HG03565 (cell line): ENCODE data around the gene FOXF1.

Experiments used
- ATAC-seq: cut with Tn5 transposase; IDR thresholded peaks from one replicate; pipeline ENCODE4 v1.9.1; 2021; ENCODE audit warnings: mild to moderate bottlenecking, moderate library complexity; ENCODE audit not compliant: unreplicated experiment

FOXF1 gene

DNA sequence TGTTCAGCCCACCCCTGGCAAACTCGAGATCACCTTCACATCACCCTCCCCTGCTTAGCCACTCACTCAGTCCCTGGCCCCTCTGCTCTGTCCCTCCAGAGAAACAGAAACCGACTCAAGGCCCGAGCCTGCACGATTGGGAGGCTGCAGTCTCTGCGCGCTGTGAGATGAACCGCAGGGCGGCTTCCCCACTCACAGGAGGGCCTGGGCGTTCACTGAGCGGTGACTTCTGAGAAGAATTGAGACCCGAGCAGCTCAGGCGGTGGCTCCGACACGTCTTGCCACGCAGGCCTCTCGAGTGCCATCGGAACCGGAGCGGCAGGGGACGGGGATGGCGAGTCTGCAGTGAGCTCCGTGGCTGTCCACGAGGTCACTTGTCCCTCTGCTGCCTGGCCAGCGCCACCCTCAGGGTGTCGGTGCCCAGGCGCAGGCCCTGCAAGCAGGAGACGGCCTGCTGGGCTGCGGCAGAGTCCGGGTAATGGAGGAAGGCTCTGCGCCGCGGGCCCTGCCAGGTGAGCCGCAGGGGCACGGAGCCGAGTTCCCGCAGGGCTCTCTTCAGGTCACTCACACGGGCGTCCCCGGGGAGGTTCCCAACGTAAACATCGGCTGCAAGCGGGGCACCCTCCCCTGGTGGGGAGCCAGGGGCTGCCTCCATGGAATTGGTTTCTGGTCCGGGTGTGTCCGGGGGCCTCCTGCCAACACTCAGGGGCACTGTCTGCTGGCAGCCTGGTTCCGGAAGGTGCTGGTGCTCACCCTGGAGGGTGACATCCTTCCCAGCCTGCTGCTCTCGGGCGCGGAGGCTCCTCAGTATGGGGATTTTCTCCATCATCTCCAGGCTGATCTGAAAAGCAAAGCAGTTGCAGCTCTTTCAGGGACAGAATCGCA lies 21.6 kb downstream of the FOXF1 start:
- ATAC-seq = no peak

DNA sequence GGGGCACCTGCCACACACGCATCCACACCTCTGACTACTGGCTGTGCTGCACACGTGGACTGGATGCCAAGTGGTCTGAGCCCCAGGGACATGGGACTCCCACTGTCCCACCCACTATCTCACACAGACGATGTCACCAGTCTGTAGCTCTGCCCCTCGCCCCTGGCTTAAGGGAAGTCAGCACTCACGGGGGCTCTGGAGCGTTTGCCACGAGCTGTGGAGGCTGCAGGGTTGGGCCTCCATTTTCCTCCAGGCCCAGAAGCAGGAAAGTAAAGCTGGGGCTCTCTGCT lies 22.1 kb downstream of the FOXF1 start:
- ATAC-seq = no peak

DNA sequence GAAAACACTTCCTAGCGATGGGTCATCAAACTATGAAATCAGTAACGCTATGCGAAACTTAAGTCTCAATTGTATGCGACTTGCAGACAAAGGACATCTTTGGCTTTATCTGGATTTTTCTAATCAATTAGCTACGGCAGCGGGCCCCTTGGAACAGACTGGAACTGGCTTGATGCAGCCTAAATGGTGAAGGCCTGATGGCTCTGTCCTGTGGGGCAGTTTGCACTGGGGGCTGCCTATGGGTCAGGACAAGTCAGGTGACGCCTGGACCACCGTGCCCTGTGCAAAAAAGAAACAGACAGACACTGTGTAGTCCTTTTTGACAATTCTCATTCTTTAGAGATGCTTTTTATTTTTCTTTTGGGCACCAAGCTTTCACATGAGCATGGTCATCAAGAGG lies 22.7 kb downstream of the FOXF1 start:
- no peak for ATAC-seq

DNA sequence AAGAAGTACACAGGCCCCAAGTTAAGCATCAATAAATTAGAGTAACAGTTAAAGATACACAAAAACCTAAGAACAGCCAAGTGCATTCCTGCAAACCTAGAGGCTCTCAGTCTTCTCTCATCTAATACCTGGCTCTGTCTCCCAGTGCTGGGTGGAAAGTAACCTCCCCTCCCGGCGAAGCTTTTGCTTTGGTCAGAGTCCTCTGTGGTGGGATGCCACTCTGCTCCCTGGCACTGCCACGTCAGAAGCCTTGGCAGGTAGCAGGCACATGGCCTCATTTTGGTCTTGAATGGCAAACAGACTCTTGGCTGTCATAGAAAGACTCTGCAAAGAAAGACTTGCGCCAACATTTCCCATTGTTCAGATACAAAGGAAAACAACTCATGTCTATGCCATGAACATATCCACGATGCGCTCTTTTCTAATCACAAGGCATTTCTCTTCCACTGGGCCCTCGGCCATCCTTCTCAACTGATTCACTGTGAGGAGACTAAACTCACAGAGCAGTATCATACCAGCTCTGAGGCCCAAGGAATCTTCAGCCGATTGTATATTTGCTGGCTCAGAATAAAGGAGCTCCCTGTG lies 23.5 kb downstream of the FOXF1 start:
- ATAC-seq = no peak

DNA sequence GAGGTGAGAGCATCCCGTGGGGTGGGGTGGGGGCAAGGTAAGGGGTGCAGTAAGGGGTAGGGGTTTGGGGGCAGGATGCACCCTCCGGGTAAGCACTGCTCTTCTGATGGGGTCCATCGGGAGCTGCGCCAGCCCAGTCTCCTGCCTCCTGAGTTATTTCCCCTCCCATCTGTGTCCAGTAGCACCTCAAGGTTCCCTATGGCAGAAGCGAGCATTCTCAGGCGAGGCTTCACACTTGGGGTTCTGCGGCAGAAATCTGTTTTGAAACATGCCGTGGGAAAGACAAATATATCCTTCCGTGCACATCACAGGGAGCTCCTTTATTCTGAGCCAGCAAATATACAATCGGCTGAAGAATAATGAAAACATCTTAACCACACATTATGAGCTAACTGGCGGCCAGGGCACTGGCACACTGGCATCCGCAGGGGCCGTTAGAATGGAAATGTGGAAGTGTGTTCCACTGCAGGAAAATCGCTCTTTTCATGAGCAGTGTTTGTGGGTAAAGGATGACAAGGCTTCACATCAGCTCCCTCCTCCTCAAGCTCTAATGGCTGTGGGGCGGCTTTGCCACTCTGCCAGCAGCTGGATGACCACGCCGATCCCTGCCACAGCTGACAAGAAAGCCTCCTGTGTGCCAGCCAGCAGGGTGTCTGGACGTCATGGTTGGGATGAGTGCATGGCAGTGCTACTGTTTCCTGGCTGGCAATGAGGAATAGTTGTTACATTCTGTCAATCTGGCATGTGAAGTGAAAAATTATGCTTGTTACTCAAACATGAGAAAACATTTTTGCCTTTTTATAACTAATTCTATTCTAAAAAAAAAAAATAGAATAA lies 24.7 kb downstream of the FOXF1 start:
- ATAC-seq = no peak

DNA sequence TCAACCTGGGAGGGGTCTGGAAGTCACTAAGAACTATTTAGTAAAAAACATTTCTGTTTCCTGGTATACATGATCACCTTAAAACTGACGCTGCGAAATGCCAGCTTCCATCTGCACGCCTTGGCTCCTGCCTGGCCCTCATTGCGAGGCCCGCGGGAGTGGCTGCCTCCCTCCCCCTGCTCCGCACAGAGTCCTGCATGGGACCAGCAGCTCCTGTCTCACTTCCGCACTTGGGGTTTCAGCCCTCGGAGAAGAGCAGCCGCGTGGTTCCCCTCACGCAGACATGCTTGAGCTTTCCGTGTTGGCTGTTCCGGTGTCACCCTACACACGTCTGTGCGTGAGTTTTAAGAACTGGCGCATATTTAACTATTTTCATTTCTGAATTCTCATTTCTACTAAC lies 26.3 kb downstream of the FOXF1 start:
- ATAC-seq = no peak

DNA sequence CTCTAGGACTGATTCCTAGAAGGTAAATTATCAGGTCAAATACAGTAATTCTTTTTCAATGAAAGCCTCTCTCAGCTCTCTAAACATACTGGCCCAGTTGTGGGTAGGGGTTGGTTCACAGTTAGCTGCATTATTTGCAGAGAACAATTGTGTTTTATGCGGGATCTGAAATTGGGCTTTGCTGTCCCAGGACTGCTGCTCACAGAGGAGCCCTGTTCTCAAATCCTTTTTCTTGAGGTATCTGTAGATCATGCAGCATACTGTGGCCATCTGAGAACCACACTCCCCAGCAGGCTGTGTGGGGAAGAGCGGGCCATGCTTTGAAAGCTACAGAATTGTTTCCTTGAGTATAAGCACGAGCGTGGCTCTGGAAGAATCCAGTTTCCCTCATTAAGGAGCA lies 27.2 kb downstream of the FOXF1 start:
- ATAC-seq = no peak

DNA sequence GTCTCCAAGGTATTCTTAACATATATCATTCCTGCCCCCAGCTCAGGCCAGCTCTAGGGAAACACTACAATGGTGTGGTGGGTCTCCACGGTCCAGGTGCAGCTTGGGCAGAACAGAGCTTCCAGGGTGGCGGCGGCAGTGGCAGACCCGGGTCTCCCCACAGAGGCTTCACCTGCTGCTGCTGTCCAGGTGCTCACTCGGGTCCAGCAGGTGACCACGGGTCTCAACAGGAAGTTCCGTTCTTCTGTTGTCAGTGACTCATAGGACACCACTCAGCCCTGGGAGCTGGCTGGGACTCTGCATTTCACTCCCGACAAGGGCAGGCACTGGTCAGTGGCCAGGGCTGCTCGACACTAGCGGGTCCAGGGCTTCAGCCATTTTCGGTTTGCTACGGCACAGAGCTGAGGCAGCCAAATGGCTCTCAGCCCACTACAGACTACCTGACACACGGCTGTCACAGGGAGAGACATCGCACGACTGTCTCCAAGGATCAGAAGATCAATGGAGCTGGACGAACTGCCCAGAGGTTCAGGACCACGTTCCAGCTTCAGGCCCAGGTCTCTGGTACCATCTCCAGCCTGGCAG lies 28.0 kb downstream of the FOXF1 start:
- no peak for ATAC-seq

DNA sequence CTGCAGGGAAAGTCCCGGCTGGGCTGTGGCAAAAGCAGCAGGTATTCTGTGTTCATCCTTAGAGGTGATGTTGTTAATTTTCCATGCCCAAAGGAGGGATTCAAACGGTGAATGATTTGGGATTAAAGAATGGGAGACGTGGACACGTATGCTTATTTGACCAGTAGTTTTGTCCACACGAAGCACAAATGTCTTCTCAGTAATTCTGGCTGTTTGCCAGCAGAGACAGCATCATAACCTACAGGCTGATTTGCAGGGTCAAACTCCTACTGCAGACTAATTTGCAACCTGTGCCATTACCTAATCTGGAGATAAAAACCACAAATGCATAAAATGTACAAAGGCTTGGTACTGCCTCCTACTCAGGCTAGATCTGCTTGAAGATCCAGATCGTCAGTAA lies 30.6 kb downstream of the FOXF1 start:
- ATAC-seq = no peak

DNA sequence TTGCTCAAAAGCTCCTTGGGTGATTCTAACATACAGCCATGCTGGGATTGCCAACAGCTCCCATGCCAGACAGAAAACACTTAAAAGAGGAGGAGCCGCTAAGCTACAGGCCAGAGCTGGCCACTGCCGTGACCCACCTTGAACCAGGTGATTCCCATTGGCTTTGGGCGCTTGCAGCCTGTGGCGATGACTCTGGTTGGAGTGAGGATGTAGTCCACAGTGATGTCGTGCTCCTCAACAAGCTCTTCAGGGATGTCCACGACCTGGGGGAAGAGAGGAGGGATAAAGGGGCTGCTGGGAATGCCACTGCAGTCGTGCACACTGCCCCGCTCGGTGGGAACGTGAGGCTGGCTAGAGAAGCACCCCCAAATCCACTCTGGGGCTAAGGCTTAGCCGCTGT lies 31.2 kb downstream of the FOXF1 start:
- no peak for ATAC-seq

DNA sequence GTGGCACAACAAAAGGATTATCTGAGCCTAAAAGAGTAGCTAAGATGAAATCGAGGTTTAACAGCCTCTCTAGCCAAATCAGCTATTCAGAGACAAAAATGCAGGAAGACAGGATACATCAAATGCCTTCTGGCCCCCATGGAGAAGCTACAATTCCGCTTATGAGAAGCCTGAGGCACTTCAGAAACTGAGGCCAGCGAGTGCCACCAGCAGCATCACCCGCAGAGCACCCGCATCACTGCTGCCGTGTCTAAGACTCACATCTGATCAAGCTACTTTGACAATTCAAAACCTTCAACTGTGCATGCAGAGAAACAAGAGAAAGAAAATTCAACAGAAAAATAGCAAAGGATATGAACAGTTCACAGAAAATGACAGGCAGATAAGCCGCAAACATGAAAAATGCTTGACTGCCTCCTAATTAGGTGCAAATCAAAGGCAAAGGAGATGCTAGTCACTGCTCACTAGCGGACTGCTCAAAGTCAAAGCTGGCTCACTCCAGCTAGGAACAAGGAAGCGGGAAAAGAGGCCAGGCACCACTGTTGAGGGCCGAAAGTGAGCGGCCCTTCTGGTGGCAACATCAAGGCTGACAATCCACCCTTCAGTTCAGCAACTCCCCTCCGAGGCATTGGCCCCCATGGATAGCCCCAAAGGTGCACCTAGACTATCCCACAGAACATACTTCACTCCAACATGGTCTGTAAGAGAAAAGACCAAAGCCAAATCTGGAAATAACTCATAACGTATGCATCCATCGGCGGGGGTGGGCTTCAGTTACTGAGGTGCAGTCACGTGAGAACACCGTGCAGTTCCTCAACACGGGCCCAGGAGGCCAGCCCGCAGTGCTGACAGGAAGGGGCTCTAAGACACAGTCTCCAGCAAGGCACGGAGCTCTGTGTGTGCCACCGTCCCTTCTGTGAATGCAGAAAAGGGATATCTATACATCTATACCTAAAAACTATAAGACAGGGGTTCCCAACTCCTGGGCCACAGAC lies 32.7 kb downstream of the FOXF1 start:
- ATAC-seq = no peak

DNA sequence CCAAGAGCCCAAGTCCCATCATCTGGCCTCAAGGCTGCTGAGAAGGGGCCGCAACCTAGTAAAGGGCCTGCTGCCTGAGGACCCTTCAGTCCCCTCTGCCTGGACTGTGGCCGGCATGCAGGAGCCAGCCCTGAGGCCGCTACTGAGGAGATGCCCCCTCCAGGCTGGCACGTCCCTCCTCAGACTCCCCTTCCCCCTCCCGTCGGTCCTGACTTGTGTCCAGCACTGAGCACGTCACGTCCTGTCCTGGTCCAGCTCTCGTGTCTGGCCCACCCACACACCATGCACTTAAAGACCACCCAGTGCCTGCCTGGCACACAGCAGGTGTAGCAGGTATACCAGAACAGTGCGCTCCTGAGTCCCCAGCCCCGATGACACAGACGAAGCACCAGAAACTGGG lies 35.2 kb downstream of the FOXF1 start:
- no peak for ATAC-seq

DNA sequence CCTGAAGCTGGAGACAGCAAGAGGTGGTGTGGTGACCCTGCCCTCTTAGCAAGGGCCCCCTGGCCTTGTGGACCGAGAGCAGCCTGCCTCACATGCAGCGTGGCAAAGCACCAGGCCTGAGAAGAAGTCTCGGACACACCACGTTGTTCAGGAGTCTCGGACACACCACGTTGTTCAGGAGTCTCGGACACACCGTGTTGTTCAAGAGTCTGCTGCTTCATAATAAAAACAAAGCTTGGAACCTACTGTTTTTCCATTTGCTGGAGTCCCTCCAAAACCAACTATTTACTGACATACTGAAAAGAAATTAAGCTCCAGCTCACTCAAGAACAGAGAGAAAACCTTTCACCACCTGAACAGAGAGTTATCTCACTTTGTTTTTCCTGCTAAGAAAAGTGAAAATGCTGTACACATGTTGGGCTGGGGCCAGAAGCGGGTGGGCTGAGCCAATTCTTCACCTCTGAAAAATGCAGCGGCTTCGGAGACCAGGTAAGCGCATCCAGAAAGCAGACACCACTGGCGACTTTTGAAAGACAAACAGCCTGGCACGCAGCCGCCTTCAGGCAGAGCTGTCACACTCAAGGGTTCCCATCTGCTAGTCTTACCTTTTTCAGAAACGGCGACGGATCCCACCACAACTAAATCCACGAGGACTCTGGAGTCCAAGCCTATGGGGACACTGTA lies 35.8 kb downstream of the FOXF1 start:
- ATAC-seq = no peak

DNA sequence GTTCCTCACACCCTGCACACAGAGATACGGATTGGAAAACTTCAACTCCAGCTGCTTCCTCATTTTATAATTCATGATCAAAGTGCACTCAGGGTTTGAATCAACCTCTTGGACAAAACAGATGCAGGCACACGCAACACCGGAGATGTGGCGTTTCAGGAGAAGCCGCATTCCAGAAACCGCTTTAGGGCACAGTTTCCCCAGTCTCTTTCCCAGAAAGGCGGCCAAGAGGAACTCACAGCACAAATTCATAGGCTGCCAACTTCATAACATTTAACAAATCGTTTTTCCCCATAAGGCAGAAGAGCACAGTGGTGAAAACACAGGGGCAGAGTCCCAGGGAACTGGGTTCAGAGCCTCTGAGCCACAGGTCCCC lies 36.3 kb downstream of the FOXF1 start:
- ATAC-seq = no peak

DNA sequence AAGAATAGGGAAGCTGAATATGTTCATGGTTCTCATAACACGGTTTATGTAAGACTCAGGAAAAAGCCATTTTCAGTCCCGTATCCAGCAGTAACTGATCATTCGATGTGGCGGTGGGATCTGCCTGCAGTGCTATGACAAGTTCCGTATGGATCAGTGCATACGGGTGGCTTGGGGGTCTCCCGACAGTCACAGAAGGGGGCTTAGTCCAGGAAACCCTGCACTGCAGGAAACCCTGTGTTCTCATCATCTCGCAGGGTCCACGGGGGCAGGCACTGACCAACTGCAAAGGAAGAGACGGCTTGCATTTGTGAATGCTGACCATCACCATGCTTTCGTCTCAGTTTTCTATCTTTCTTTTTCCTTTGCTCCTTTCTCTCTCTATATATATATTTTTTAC lies 37.0 kb downstream of the FOXF1 start:
- no peak for ATAC-seq

DNA sequence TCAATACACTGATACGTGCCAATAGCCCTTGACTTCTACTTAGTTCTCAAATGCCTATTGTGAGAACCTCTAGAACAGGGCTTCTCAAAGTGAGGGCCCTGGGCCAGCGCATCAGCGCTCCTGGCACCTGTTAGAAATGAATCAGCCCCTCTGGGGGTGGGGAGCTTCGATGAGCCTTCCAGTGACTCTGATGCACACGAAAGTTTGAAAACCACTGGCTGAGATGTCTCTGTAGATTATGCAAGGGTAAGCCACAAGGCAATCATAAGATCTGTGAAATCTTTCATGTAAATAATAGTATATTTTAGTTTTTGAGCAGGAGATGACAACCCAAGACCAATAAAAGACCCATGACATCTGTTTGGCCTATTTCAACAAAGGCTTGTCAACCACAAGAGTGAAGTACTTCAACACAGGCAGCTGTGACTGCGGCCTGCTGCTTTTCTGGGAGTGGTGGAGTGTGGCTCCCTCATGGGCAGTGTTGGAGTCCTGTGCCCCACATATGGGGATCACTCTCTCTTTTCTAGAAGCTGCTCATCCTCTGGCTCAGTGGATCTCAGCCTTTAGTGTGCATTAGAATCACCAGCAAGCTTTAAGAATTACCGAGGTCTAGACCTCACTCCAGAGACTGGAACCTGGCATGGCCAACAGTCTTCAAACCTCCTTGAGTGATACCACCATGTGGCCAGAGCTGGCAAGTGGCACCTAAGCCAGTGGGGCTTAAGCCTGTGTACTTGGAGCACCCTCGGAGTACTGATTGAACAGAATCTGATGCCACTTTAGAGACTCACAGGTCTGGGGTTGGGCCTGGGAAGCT lies 39.0 kb downstream of the FOXF1 start:
- no peak for ATAC-seq

DNA sequence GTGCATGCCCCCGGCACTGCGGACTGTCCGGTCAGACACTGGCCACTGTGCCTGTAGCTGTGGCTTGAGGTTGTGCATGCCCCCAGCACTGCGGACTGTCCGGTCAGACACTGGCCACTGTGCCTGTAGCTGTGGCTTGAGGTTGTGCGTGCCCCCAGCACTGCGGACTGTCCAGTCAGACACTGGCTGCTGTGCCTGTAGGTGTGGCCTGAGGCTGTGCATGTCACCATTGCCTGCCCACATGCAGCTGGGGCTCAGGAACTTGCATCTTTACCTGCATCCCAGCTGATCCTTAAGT lies 39.5 kb downstream of the FOXF1 start:
- ATAC-seq = no peak

DNA sequence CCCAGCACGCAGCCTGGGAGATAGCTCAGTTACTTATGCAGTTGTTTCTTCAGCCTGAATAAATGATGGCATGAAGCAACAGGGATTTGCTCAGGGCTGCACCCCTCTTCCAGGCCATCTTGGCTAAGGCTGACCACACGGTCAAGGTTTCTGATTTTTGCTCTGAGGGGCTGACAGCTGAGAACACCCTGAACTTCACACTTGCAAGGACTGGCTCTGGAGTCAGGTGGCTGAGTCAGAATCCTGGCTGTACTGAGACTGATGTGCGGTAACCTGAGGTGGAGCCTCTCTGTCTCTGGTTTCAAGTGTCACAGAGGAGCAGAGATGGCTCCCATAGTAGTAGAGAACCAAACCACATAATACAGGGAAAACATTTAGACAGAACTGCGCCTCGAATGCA lies 40.0 kb downstream of the FOXF1 start:
- ATAC-seq = no peak

DNA sequence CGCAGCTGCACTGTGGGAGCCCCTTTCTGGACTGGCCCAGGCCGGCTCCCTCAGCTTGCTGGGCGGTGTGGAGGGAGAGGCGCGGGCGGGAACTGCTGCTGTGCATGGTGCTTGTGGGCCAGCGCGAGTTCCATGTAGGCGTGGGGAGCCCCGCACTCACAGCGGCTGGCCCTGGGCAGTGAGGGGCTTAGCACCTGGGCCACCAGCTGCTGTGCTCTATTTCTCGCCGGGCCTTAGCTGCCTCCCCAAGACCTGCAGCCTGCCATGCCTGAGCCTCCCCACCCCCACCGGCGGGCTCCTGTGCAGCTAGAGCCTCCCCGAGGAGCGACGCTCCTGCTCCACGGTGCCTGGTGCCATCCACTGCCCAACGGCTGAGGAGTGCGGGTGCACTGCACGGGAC lies 43.0 kb downstream of the FOXF1 start:
- ATAC-seq = no peak

DNA sequence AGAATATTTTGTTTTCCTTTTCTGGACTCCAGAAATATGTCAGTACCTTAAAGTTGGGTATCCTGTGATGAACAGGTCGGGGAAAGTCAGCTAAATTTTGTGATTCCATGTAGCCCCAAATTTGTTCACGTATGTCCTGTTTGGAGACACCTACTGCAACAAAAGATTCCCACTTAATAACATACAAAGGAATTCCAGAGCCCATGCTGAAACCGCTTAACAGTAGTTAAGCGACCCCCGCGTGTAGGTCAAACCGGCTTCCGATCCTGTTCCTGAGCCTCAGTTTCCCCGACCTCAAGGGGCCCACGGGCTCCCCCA lies 44.2 kb downstream of the FOXF1 start:
- ATAC-seq = no peak
